GM21717 (cell line): Measurements from ENCODE around the gene DRAM2.
"Not testable (repeated sequence)": the region's sequence is repeated elsewhere in the genome, so short reads cannot be mapped to it uniquely, and the experiment has no call there.

ENCODE experiments used
- ATAC-seq: cut with Tn5 transposase; IDR thresholded peaks from one replicate; pipeline ENCODE4 v1.9.1; 2021; ENCODE audit warnings: mild to moderate bottlenecking, moderate library complexity; ENCODE audit not compliant: unreplicated experiment

The DRAM2 gene

DNA sequence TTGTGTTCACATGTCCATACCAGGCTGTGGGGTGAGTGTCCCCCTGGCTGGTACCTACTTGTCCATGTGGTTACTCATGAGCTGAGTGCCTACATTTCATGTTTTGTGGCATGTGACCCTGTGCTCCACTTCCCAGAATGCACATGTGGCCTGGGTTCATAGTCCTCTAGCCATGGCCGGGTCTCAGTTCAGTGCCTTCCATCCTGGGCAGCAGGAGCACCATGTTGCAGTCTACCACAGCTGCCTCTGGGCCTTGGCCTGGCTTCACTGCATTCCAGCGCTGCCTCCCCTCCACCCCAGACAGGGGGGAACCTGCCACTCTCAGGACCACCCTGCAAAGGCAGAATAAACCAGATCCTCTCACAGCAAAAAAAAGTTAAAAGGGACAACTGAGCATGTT lies 5.6 kb upstream of the DRAM2 start:
- no peak for ATAC-seq

DNA sequence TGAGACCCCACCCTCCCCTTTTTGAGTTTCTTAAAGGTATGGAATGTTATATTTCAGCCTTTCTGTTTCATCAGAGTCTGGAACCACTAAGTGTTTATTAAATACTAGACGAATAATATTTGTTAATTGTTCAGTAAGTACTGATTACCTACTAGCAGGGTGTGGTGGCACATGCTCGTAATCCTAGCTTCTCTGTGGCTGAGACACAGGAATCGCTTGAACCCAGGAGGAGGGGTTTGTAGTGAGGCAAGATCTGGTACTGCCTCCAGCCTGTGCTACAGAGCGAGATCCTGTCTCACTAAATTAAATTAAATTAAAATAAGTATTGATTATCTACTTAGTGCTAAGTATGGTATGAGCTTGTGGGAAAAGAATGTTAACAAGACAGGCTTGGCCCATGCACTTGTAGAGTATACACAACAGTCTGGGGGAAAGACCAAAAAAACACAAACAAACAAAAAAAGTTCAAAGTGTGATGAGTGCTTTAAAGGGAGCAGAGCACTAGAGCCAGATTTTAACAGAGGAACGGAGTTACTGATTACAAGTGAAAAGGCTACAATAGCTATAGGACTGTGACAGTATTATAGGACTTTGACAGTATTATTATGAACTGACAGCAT lies 2.6 kb upstream of the DRAM2 start:
- ATAC-seq = no peak

DNA sequence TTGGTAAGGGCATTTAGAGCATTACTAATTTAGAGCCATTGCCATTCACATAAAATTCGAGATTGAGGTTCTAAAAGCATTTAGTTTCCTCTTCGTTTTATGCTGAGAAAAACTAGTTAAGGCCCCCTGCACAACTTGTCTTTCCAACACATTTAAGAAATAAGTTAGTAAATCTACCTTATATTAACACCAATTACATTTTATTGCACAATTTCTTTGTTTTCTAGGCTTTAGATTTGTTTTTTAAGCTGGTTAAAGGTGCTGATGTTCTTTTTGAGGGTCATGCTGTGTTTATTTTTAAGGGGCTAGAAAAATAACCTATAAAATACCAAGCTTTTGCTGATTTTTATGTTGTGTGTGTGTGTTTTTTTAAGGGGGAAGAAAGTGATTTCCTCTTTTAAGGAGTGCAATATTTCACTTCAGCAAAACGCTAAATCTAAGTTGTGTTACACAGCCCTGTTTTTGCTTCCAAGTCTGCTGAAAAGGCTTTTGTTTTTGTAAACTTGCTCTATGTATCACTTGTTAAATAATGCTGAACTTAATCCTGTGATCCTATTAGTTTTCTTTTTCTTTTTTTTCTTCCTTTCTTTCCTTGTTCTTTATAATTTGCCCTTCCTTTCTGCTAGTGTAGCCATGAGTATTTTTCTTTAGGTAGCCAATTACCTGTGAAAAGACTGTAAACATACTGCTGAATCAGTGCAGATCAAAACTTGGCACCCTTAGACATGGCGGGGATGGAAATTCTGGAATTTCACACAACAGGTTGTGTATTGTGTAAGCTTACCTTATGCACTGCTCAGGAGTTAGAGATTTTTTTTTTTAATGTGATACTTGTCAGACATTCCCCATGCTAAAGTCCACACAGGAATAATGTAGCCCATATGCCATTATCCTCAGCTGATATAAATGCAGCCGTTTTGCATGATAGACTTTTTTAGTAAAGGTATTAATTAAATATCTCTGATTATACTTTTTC lies 1.6 kb upstream of the DRAM2 start:
- no peak for ATAC-seq

DNA sequence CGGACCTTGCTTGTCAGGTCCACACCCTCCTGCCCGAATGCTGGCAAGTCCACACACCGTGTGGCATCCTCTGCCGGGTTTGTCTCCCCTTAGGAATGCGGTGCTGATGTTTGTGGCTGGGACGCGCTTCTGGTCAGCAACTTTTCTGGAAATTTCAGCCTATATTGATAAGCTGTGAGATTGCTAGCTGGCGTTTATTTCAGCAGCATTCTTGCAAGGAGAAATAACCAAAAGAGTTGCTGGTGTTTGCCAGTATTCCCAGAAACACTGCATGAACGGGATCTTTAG lies 731 bp upstream of the DRAM2 start:
- ATAC-seq = no peak

DNA sequence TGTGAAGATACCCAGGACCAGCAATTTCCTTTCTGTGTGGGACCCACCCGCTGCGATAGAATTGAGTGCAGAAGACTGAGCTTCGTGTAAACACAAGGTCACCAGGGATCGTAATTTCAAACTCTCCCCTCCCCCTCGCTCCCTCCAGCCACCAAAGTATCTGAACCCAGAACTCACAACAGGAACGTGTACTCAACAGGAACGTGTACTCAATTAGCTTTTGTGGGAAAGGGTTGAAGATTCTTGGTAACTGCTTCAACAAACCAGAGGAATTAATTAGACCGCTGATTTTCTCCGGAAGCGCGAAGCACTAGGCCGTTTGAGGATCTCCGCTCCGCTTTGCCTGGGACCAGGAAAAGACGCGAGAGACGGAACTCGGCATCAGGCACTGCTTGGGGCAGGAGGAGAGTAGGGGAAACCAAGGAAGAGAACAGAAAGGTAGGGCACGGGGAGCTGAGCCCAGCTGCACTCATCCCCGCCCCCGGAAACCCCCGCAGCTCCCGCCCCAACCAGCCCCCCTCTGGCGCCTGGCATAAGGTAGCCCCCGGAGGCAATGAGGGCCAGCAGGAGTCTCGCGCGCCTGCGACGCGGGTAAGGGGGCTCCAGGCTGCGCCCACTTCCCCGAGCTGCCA lies 453 bp downstream of the DRAM2 start:
- ATAC-seq = peak; percentile 39

DNA sequence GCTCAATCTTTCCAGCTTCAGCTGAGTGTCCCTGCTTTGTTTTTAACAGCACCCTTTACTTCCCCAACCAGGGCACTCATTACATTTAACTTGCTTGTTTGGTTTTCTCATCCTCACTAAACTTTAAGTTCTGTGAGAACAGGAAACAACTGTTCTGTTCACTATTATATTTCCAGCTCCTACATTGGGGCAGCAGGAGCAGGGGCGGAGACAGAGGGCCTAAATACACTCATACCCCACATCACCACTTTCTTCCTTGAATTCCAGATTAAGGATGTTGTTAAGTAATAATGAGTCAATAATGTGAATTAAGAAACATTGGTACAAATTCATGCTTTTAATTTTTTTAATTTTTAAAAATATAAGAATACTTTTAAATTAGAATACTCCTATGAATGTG lies 6.0 kb downstream of the DRAM2 start:
- no peak for ATAC-seq

DNA sequence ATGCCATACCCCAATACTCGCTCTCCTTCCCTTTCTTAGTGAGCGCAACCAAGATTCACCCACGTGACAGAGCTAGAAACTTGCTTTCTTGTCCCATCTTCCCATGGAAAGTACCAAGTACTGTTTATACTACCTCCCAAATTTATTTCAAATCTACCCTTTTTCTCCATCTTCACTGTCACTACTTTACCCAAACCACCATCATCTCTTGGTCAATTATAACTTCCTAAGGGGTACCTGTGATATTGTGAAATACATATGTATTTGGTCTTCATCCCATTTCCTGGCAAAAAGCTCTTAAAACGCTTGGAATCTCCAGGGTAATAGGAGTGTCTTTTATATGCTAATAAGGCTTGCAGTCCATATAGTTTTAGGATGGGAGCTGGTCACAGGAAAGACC lies 8.2 kb downstream of the DRAM2 start:
- ATAC-seq = no peak

DNA sequence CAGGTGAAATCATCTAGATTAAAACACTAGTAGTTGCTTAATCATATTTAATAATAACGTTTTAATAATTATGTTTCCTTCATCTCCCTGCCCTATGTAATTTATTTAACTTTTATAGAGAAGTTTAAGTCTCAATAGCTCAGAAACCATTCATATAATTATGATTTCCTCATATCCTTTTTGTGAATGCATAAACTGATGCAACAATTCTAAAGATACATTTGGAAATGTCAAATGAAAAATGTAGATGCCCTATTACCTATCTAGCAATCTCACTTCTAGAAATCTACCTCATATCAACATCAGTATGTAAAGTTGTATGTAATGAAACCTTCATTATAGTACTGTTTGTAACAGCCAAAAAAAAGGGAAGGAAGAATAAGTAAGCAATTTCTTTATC lies 10.5 kb downstream of the DRAM2 start:
- no peak for ATAC-seq

DNA sequence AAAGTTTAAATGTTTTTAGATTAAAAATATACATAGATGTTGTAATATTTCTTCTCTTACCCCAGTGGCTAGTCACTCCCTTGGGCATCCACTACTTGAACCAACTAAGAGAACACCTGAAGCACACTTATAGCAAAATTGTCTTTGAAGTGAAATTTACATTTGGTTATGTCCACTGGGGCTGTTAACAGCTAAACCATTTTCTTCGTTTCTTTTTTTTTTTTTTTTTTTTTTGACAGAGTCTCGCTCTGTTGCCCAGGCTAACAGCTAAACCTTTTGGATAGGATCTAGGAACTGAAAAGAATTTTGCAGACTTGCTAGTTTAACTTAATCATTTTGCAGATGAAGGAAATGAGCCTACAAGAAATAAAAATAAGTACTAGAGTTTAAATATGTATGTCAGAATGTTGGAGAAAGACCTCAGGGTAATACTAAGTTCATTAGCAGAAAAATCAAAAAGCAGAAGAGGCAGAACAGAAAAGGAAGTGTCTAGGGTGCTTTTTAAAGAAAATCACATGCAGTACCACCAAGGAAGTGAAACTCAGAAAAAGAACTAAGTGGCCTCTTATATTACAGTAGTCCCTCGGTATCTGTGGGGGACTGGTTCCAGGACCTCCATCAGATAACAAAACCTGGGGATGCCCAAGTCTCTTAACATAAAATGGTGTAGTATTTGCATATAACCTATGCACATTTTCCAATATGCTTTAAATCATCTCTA lies 11.8 kb downstream of the DRAM2 start:
- ATAC-seq = peak; percentile 74

DNA sequence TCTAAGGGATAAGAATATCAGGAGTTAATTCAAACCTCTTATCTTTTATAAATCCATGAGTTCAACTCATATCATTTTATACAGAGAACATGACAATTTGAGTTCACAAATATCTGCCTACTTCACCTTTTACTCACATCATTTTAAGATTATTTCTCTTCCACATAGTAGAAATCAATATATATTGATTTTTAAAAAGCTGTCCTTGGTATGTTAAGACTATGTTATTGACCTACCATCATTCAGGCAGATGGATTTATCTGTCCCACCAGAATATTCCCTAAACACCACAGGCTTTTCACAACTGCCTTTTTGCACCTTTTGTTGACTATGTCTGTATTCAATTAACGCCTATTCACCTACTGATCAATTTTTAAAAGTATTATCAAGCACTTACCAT lies 13.5 kb downstream of the DRAM2 start:
- ATAC-seq = no peak

DNA sequence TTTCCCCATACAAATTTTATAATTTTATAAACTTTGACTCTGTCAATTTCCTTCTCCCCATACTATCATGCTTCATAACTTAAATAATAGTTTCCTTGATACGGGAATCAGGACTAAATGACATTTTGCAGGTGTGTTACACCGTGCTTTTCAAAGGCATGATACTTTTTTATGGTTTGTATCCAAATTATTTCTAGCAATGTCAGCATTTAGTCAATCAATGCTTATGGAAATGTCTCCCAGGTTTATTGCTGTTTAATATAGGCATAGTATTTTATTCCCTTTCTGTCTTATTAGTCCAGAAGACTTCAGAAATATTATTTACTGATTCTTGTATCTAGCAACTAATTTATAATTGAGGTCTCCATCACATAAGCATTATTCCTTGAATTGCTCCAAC lies 23.4 kb downstream of the DRAM2 start:
- no peak for ATAC-seq

DNA sequence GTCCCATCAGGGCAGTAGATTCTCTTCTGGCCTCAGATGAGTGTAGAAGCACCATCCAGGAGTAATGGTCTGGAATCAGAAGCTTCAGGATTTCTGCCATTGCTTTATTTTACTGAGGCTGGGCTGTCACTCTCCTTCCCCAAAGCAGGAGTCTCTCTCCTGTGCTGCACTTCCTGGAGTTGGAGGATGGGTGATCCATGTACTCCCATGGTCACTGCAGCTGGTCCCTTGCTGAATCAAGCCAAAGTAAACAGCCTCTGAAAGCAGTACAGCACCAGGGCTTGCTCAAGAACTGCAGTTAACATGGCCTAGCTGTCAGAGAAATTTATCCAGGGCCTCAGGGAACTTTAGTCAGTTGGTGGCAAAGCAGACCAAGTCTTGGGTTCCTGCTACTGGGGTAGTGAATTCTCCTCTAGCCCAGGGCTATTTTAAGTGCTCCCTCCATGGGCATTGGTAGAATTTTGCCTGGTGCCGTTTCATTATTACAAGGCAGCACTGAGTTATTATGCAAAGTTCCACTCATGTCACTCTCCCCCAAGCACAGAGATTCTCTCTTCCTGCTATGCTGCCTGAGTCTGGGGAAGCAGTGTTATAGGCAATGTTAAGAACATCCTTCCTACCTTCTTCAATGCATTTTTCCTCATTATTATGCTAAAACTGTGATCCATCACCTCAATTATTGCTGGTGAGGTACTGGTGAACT lies 29.5 kb downstream of the DRAM2 start:
- no peak for ATAC-seq

DNA sequence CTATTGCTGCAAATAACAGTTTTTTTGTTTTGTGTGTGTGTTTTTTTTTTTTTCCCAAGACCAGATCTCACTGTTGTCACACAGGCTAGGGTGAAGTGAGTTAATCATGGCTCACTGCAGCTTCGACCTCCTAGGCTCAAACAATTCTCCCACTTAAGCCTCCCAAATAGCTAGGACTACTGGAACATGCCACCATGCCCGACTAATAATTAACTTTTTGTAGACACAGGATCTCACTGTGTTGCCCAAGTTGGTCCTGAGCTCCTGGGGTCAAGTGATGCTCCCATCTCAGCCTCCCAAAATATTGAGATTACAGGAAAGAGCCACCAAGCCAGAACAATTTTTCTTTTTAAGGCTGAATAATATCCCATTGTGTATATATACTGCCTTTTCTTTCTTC lies 34.9 kb downstream of the DRAM2 start:
- ATAC-seq = no peak

DNA sequence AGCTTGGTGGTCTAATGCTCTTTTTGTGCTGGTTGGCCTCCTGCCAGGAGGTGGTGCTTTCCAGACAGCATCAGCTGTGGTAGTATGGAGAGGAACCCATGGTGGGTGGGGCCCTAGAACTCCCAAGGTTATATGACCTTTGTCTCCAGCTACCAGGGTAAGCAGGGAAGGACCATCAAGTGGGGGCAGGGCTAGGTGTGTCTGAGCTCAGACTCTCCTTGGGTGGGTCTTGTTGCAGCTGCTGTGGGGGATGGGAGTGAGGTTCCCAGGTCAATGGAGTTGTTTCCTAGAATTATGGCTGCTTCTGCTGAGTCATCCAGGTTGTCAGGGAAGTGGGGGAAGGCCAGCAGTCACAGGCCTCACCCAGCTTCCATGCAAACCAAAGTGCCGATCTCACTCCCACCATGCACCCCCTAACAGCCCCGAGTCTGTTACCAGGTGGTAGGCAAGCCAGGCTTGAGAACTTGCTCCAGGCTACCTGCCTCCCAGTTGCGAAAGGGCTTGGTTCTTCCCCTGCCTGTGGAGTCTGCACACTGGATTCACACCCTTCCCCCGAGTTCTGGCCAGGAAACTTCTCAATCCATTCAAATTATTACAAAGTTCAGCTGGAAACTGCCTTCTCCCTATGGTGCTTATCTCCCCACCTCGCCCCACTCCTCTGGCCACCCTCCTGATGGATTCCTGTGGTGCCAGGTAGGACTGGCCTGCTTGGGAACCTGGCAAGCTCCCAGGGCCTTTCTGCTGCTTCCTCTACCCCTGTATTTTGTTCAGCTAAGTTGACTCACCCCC lies 37.8 kb downstream of the DRAM2 start:
- no peak for ATAC-seq

DNA sequence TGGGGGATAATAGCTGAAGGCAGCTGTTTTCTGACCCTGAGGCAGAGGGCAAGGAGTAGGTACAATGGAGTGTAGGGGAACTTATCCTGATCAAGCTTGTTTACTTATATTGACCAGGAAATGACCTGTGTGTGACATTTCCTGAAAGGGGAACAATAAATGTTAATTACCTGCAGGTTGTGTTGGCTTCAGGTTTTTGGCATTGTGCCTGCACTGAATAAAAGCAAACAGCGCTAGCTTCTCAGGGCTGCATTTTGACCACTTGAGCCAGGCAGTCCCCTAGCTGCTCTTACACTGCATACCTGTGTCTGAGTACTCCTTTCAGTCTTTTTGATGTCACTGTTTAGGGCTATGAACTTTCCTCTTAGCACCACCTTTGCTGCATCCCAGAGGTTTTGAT lies 40.6 kb downstream of the DRAM2 start:
- ATAC-seq = no peak

DNA sequence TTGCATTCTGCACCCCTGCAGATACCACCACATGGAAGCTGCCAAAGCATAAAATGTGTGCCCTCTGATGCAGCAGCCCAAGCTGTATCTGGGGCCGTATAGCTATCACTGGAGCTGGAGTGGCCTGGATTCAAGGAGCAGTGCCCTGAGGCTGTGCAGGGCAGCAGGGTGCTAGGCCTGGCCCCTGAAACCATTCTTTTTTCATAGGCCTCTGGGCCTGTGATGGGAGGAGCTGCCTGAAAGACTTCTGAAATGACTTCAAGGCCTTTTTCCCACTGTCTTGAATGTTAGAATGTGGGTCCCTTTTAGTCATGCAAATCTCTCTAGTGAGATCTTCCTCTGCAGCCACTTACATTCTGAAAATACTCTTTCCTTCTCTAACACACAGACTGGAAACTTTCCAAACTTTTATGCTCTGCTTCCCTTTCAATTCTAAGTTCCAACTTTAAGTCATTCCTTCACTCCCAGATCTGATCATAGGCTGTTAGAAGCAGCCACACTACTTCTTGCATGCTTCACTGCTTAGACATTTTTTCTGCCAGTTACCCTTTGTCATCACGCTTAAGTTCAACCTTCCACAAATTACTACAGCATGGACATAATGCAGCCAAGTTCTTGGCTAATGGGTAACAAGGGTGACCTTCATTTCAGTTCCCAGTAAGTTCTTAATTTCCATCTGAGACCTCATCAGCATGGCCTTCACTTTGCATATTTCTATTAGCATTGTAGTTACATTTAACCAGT lies 42.4 kb downstream of the DRAM2 start:
- no peak for ATAC-seq

DNA sequence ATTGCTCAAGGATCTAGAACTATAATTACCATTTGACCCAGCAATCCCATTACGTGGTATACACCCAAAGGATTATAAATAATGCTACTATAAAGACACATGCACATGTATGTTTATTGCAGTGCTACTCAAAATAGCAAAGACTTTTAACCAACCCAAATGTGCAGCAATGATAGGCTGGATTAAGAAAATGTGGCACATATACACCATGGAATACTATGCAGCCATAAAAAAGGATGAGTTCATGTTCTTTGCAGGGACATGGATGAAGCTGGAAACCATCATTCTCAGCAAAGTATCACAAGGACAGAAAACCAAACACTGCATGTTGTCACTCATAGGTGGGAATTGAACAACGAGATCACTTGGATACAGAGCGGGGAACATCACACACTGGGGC lies 44.5 kb downstream of the DRAM2 start:
- not testable (repeated sequence) for ATAC-seq

DNA sequence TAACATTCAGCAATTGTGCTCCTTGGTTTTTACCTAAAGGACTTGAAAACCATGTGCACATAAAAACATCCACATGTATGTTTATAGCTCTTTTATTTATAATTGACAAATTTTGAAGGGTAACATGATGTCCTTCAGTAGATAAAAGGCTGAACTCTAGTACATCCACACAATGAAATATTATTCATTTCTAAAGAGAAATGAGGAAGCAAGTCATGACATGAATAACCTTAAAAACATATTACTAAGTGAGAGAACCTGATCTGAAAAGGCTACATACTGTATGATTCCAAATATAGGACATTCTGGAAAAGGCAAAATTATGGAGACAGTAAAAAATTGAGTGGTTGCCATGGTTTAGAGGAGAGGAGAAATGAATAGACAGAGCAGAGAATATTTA lies 50.3 kb downstream of the DRAM2 start:
- no peak for ATAC-seq

DNA sequence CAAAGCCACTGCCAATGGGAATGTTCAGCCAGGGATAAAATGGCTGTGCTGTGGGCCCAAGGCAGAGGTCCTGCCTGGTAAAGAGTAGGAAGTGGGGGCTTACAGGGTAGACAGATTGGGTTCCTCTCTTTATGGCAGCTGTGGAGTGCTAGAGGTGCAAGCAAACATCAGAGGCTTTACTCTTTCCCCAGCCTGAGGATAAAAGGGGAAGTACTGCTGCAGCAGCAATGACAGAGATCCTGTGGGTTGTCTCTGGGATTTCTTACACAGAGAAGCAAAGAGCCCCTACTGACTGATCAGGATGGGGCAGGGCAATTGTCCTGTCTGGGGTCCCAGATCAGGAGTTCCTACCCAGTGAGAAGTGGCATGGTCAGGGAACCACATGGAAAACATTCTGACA lies 54.2 kb downstream of the DRAM2 start:
- ATAC-seq = no peak
